SKM-1 treated with dmso at 0.1 percent for 144 hours (cell line): ENCODE data around the gene ZNF81.
"Not testable (repeated sequence)": the region's sequence is repeated elsewhere in the genome, so short reads cannot be mapped to it uniquely, and the experiment has no call there.

ENCODE experiments used
- DNase-seq: peaks from one replicate; lab custom pipeline; 2025; ENCODE audit not compliant: unreplicated experiment; lab: John Stamatoyannopoulos, UW

Gene ZNF81

DNA sequence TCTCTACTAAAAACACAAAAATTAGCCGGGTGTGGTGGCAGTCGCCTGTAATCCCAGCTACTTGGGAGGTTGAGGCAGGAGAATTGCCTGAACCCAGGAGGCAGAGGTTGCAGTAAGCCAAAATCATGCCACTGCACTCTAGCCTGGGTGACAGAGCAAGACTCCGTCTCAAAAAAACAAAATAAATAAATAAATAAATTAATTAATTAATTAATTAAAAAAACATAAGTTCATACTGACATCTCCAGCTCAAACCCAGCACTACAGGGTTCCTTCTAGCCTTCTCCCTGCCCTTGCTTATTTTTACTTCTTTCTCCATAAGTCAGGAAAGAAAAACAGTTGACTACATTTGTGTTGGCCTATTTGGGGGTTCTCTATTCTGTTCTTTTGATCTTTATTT is 95.3 kb downstream of the ZNF81 start:
- DNase-seq: not testable (repeated sequence)

DNA sequence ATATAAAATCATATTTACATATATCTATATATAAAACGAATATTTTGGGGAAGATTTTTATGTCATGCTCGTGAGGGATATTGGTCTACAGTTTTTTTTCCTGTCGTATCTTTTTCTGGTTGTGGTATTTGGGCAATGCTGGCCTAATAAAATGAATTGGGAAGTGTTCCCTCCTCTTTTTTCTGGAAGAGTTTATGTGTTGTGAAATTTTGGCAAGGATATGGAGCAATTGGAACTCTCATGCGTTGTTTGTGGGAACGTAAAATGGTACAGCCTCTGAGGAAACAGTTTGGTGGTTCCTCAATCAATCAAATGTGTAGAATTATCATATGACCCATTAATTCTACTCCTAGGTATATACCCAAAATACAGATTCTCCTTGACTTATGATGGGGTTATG is 97.2 kb downstream of the ZNF81 start:
- no peak for DNase-seq

DNA sequence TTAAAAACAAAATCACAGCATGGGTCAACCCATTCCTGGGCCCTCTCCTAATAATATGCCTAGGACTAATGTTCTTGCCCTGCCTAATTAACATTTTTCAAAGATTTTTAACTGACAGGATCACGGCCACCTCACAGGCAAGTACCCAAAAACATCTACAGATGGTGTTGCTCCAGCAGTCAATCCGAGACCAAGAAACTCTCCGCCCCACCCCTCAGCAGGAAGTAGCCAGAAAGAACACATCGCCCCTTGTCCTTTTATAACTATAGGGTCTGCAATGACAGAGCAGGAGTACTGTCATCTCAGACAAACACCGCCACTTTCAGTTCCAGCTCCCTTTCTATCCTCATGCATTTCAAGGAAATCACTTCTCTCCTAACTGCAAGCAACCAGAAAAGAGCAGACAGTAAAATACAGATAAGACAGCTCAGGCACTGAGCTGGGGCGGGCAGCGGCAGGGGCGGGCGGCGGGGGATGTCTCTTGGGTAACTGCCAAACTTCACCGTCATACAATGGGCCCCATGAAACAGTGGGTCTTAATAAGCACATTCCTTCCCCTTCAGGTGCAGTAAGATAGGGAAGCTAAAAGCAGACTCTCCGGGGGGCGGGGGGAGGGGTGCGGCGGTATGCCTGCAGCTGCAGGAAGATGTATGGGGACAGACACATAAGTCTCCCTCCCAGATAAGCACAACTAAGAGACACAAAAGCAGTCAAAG is 99.7 kb downstream of the ZNF81 start:
- DNase-seq: no peak

DNA sequence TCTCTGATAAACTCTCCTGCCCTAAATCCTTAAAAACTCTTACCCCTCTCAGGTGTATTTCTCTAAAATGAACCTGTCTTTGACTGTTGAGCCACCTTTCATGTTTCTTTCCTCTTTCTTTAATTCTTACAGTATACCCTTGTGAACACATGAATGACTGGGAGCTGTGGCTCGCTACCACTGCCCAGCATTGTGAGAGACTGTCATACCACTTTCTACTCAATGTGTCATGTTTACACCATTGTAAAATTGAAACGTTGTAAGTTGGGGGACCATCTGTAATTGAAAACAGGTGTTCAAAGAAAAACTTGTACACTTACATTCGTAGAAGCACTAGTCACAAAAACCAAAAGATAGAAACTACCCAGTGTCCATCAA is 100.2 kb downstream of the ZNF81 start:
- DNase-seq: no peak

DNA sequence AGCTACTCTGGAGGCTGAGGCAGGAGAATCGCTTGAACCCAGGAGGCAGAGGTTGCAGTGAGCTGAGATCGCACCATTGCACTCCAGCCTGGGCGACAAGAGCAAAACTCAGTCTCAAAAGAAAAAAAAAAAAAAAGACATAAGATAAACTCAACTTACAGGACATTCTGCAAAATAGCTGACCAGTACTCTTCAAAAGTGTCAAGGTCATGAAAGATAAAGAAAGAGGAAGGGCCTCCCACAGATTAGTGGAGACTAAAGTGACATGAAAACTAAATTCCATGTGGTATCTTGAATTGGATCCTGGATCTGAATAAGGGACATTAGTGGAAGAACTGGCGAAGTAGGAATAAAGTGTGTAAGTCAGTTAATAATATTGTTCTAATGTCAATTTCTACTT is 103.7 kb downstream of the ZNF81 start:
- DNase-seq: no peak

GRCh38 chrX:47941423-47941822 is 104.7 kb downstream of the ZNF81 start:
- no peak for DNase-seq

DNA sequence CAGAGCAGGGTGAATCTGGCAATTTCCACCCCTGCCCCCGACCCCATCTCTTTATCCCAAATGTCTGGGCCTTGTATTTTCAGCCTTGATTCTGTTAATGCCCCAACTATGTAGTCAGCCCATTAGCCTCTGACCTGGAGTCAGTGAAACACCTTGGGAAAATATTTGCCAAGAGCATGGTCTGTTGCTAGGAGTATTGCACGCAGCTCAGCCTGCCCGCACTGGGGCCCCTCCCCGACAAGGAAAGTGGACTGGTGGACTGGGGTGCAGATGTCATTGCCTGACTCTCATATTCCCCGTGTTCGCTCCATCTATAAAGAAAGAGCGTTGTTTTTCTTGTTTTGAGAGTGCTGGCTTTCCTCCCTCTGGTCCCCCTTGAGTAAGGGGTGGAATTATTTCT is 118.6 kb downstream of the ZNF81 start:
- not testable (repeated sequence) for DNase-seq

- DNase-seq: no peak
Measured at GRCh38 chrX:47956016-47956415, 119.3 kb downstream of the ZNF81 start.

GRCh38 chrX:47958206-47958605 is 121.5 kb downstream of the ZNF81 start:
- not testable (repeated sequence) for DNase-seq

DNA sequence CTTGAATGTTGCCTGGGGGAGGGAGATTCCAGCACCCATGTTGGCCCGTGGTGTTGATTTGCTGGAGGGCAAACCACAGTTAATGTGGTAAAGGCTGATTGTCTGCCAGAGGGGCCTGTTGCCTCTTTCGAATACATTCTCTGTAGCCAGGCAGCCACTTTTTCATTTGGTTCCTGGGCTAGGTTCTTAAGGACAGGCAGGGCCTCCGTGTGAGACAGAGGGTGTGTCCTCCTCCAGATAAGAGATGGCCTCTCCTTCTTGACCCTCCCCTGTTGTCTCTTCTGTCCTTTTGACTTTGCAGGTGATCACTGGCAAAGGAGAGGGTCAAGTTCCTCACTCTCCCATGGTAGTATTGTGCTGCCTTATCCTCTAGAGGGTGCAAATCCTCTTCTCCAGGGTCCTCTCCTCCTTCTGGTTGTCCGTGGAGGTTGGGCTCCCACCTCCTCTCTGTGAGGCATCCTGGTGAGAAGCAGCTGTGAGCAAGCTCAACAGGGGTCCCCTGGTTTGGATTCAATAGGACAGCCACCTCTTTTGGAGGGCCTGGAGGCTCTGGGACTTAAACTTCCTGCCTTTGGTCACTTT is 122.2 kb downstream of the ZNF81 start:
- no peak for DNase-seq

GRCh38 chrX:47960406-47960805 is 123.7 kb downstream of the ZNF81 start:
- no peak for DNase-seq

- not testable (repeated sequence) for DNase-seq
Measured at GRCh38 chrX:47961830-47962229, 125.1 kb downstream of the ZNF81 start.

- not testable (repeated sequence) for DNase-seq
Measured at GRCh38 chrX:47965526-47965925, 128.8 kb downstream of the ZNF81 start.
